ENCODE results near the gene DVL1. TPM values are rescaled to one million over a fixed set of nuclear protein-coding genes. Genes with fewer than 3 reads are reported as not detected.

The DVL1 gene
- total and polyA plus RNA-seq, 9 of the 15 experiments (the other 6 are each of a cell fraction or from before 2014, with no cell fraction given): 0.62 to 135 (median 24.3) TPM

GRCh38 chr1:1308756-1309250, 40.4 kb downstream of the DVL1 start (continued):
- TF ChIP-seq YY1 (IDR thresholded peaks at IDR 0.05; ENCODE audit: borderline replicate concordance in 1 of 3, control insufficient read depth in 1 of 3, extremely low read depth in 1 of 3, insufficient read depth in 3 of 3, insufficient read length in 1 of 3, insufficient replicate concordance in 2 of 3, low read depth in 1 of 3, low read length in 2 of 3): no peak
- TF ChIP-seq, protein P1, sequence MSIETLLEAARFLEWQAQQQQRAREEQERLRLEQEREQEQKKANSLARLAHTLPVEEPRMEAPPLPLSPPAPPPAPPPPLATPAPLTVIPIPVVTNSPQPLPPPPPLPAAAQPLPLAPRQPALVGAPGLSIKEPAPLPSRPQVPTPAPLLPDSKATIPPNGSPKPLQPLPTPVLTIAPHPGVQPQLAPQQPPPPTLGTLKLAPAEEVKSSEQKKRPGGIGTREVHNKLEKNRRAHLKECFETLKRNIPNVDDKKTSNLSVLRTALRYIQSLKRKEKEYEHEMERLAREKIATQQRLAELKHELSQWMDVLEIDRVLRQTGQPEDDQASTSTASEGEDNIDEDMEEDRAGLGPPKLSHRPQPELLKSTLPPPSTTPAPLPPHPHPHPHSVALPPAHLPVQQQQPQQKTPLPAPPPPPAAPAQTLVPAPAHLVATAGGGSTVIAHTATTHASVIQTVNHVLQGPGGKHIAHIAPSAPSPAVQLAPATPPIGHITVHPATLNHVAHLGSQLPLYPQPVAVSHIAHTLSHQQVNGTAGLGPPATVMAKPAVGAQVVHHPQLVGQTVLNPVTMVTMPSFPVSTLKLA (conservative IDR thresholded peaks at IDR 0.05): no peak
- no peak for TF ChIP-seq STAG1 (CRISPR knock-in tag; IDR thresholded peaks at IDR 0.05; ENCODE audit: borderline replicate concordance)
- TF ChIP-seq ZNF507 (tag; conservative IDR thresholded peaks at IDR 0.05): no peak
- TF ChIP-seq RAD21 (CRISPR knock-in tag; conservative IDR thresholded peaks at IDR 0.05 in 1 of 2, IDR thresholded peaks at IDR 0.05 in 1 of 2): no peak
- peak; percentile 6 for TF ChIP-seq PRPF4 (IDR thresholded peaks at IDR 0.05; ENCODE audit: insufficient read depth, low read depth, low read length, poor library complexity, severe bottlenecking)
- no peak for TF ChIP-seq HNRNPK (IDR thresholded peaks at IDR 0.05; ENCODE audit: low read depth, low read length, poor library complexity, severe bottlenecking)
- TF ChIP-seq ZNF830 (CRISPR knock-in tag; IDR thresholded peaks at IDR 0.05): no peak
- no peak for TF ChIP-seq U2AF1 (optimal IDR thresholded peaks at IDR 0.05; ENCODE audit: low read depth, low read length)
- TF ChIP-seq, protein P2, sequence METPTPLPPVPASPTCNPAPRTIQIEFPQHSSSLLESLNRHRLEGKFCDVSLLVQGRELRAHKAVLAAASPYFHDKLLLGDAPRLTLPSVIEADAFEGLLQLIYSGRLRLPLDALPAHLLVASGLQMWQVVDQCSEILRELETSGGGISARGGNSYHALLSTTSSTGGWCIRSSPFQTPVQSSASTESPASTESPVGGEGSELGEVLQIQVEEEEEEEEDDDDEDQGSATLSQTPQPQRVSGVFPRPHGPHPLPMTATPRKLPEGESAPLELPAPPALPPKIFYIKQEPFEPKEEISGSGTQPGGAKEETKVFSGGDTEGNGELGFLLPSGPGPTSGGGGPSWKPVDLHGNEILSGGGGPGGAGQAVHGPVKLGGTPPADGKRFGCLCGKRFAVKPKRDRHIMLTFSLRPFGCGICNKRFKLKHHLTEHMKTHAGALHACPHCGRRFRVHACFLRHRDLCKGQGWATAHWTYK (CRISPR knock-in tag; IDR thresholded peaks at IDR 0.05): peak; percentile 65; the same call in 1 of the 2 replicates
- no peak for TF ChIP-seq POLR2AphosphoS5 (IDR thresholded peaks at IDR 0.05; ENCODE audit: control insufficient read depth, insufficient read depth, low read depth, low read length)
- no peak for TF ChIP-seq PRMT5 (CRISPR knock-in tag; IDR thresholded peaks at IDR 0.05)
- peak; percentile 20 to 84; a peak in 1 of 4 replicates for TF ChIP-seq SIN3A (IDR thresholded peaks at IDR 0.05; ENCODE audit: borderline replicate concordance in 2 of 2, control insufficient read depth in 1 of 2, low read depth in 2 of 2, low read length in 2 of 2)
- TF ChIP-seq CAMTA2 (CRISPR knock-in tag; conservative IDR thresholded peaks at IDR 0.05): no peak
- TF ChIP-seq CREB1 (IDR thresholded peaks at IDR 0.05): no peak
- TF ChIP-seq CREB1 (CRISPR knock-in tag; IDR thresholded peaks at IDR 0.05): peak; percentile 6; the same call in 1 of the 2 replicates
- TF ChIP-seq ZNF445 (CRISPR knock-in tag; IDR thresholded peaks at IDR 0.05; ENCODE audit: low read depth): no peak
- no peak for TF ChIP-seq ZNF561 (CRISPR knock-in tag; conservative IDR thresholded peaks at IDR 0.05)
- no peak for TF ChIP-seq KAT2B (IDR thresholded peaks at IDR 0.05; ENCODE audit: low read depth, low read length)
- TF ChIP-seq HDAC1 (IDR thresholded peaks at IDR 0.05): peak in 1 of 2 experiments; percentile 9; a peak in 2 of 4 replicates
- no peak for TF ChIP-seq NBN (IDR thresholded peaks at IDR 0.05; ENCODE audit: low read depth)
- no peak for TF ChIP-seq XRCC5 (IDR thresholded peaks at IDR 0.05; ENCODE audit: low read depth, low read length)
- no peak for TF ChIP-seq OTX1 (CRISPR knock-in tag; IDR thresholded peaks at IDR 0.05)
- no peak for TF ChIP-seq PHB (CRISPR knock-in tag; IDR thresholded peaks at IDR 0.05)
- no peak for TF ChIP-seq SP2 (IDR thresholded peaks at IDR 0.05; ENCODE audit: extremely low read depth, low read depth, low read length, poor library complexity, severe bottlenecking)
- no peak for TF ChIP-seq PML (IDR thresholded peaks at IDR 0.05; ENCODE audit: low read length)
- TF ChIP-seq NFYB (IDR thresholded peaks at IDR 0.05; ENCODE audit: extremely low read depth, insufficient read length): no peak
